Skeletal muscle tissue (tissue), 4 donors: ENCODE results near the gene NEMP2. TPM values are rescaled to one million over a fixed set of nuclear protein-coding genes. Genes with fewer than 3 reads are reported as not detected.
"Not testable (repeated sequence)": the region's sequence is repeated elsewhere in the genome, so short reads cannot be mapped to it uniquely, and the experiment has no call there.

Experiments used
- H3K27ac ChIP-seq: one replicate; pipeline ENCODE4 v1.7.0; 2013; ENCODE audit warnings: mild to moderate bottlenecking, low read depth, low read length, inconsistent platforms
- H3K27me3 ChIP-seq, 3 donors: one replicate each; pipeline ENCODE4 v1.7.0; 2013; ENCODE audit warnings: low read length in 3 of 3; ENCODE audit not compliant: control insufficient read depth in 3 of 3, insufficient read depth in 3 of 3
- H3K36me3 ChIP-seq, 3 donors: one replicate each; pipeline ENCODE4 v1.7.0; 2013; ENCODE audit warnings: low read length in 3 of 3; ENCODE audit not compliant: control insufficient read depth in 3 of 3, insufficient read depth in 3 of 3
- H3K4me1 ChIP-seq, 3 donors: one replicate each; pipeline ENCODE4 v1.7.0; 2013; ENCODE audit warnings: low read length in 3 of 3, mild to moderate bottlenecking in 3 of 3; ENCODE audit not compliant: control insufficient read depth in 3 of 3, insufficient read depth in 3 of 3
- H3K4me3 ChIP-seq, 3 donors: one replicate each; pipeline ENCODE4 v1.7.0; 2013; ENCODE audit warnings: low read length in 3 of 3
- H3K9ac ChIP-seq, 3 donors: one replicate each; pipeline ENCODE4 v1.7.0; 2013; ENCODE audit warnings: low read length in 3 of 3, mild to moderate bottlenecking in 3 of 3, moderate library complexity in 2 of 3, low read depth in 1 of 3
- H3K9me3 ChIP-seq, 3 donors: one replicate each; pipeline ENCODE4 v1.7.0; 2013; ENCODE audit warnings: low read length in 3 of 3; ENCODE audit not compliant: control insufficient read depth in 3 of 3
- total RNA-seq: library from RNA; depleted of rRNA; stranded (reverse); fragments of >200 nt; gene quantifications from one replicate; pipeline ENCODE4 v1.2.3, GENCODE V29; 2014
- donor health status: Osteomylitis.

Gene NEMP2
- total RNA-seq, 1 donor from 2014 or later = 7.8 TPM

GRCh38 chr2:190512539-190513095, 21.9 kb downstream of the NEMP2 start:
- Histone ChIP-seq H3K27me3 (no peaks in the 10 kb centered on the region), H3K36me3 (peaks cover 0 to 3% (median 0%) of the 10 kb centered on the region in 3 donors), H3K9me3 (no peaks in the 10 kb centered on the region), H3K9ac (no peak overlapping the region), H3K27ac (no peak overlapping the region), H3K4me3 (no peak overlapping the region), H3K4me1 (no peaks in the 10 kb centered on the region)

GRCh38 chr2:190511104-190511503, 23.4 kb downstream of the NEMP2 start:
- no peak overlapping the region for H3K4me3 ChIP-seq
- no peak overlapping the region for H3K9ac ChIP-seq
- no peak overlapping the region for H3K27ac ChIP-seq
- H3K4me1 ChIP-seq = no peaks in the 10 kb centered on the region
- no peaks in the 10 kb centered on the region for H3K9me3 ChIP-seq
- peaks cover 0 to 3% (median 0%) of the 10 kb centered on the region in 3 donors for H3K36me3 ChIP-seq
- no peaks in the 10 kb centered on the region for H3K27me3 ChIP-seq

GRCh38 chr2:190509895-190510294, 24.6 kb downstream of the NEMP2 start:
- not testable (repeated sequence) for H3K27me3 ChIP-seq, H3K9ac ChIP-seq, H3K27ac ChIP-seq, H3K9me3 ChIP-seq, H3K36me3 ChIP-seq, H3K4me1 ChIP-seq, H3K4me3 ChIP-seq

GRCh38 chr2:190507135-190507534, 27.4 kb downstream of the NEMP2 start:
- H3K4me1 ChIP-seq = no peaks in the 10 kb centered on the region
- no peak overlapping the region for H3K4me3 ChIP-seq
- no peaks in the 10 kb centered on the region for H3K27me3 ChIP-seq
- H3K9me3 ChIP-seq = no peaks in the 10 kb centered on the region
- no peaks in the 10 kb centered on the region for H3K36me3 ChIP-seq
- no peak overlapping the region for H3K9ac ChIP-seq
- no peak overlapping the region for H3K27ac ChIP-seq

GRCh38 chr2:190506666-190507065, 27.9 kb downstream of the NEMP2 start:
- Histone ChIP-seq H3K4me1 (no peaks in the 10 kb centered on the region), H3K27ac (no peak overlapping the region), H3K36me3 (no peaks in the 10 kb centered on the region), H3K9me3 (no peaks in the 10 kb centered on the region), H3K4me3 (no peak overlapping the region), H3K9ac (no peak overlapping the region), H3K27me3 (no peaks in the 10 kb centered on the region)

GRCh38 chr2:190505696-190506095, 28.8 kb downstream of the NEMP2 start:
- Histone ChIP-seq H3K27me3 (no peaks in the 10 kb centered on the region), H3K27ac (no peak overlapping the region), H3K36me3 (peaks cover 0 to 3% (median 0%) of the 10 kb centered on the region in 3 donors), H3K4me3 (no peak overlapping the region), H3K9ac (no peak overlapping the region), H3K4me1 (no peaks in the 10 kb centered on the region), H3K9me3 (no peaks in the 10 kb centered on the region)

- no peaks in the 10 kb centered on the region for H3K27me3 ChIP-seq
- H3K9me3 ChIP-seq = no peaks in the 10 kb centered on the region
- no peak overlapping the region for H3K27ac ChIP-seq
- peaks cover 0 to 7% (median 0%) of the 10 kb centered on the region in 3 donors for H3K36me3 ChIP-seq
- H3K9ac ChIP-seq = no peak overlapping the region
- no peak overlapping the region for H3K4me3 ChIP-seq
- H3K4me1 ChIP-seq = no peaks in the 10 kb centered on the region
These were observed 29.6 kb downstream of the NEMP2 start for GRCh38 chr2:190504912-190505311.

- H3K4me3 ChIP-seq = no peak overlapping the region
- H3K27ac ChIP-seq = no peak overlapping the region
- H3K9me3 ChIP-seq = no peaks in the 10 kb centered on the region
- H3K27me3 ChIP-seq = no peaks in the 10 kb centered on the region
- H3K9ac ChIP-seq = no peak overlapping the region
- peaks cover 0 to 8% (median 0%) of the 10 kb centered on the region in 3 donors for H3K36me3 ChIP-seq
- no peaks in the 10 kb centered on the region for H3K4me1 ChIP-seq
These were observed 31.4 kb downstream of the NEMP2 start for GRCh38 chr2:190503088-190503487.

- Histone ChIP-seq H3K4me3 (no peak overlapping the region), H3K36me3 (peaks cover 0 to 9% (median 0%) of the 10 kb centered on the region in 3 donors), H3K9me3 (no peaks in the 10 kb centered on the region), H3K27me3 (no peaks in the 10 kb centered on the region), H3K27ac (no peak overlapping the region), H3K4me1 (no peaks in the 10 kb centered on the region), H3K9ac (no peak overlapping the region)
These were observed 32.7 kb downstream of the NEMP2 start for GRCh38 chr2:190501702-190502407.

- H3K36me3 ChIP-seq = peaks cover 0 to 9% (median 0%) of the 10 kb centered on the region in 3 donors
- no peak overlapping the region for H3K27ac ChIP-seq
- H3K27me3 ChIP-seq = no peaks in the 10 kb centered on the region
- H3K9me3 ChIP-seq = no peaks in the 10 kb centered on the region
- no peak overlapping the region for H3K9ac ChIP-seq
- no peaks in the 10 kb centered on the region for H3K4me1 ChIP-seq
- H3K4me3 ChIP-seq = no peak overlapping the region
These were observed 33.3 kb downstream of the NEMP2 start for GRCh38 chr2:190501231-190501630.
